ENCODE measurements around the gene LDLRAD4. TPM values are rescaled to one million over a fixed set of nuclear protein-coding genes. Genes with fewer than 3 reads are reported as not detected.
A peak's percentile ranks its signal among the peaks of the same experiment; 100 is the strongest.

Gene LDLRAD4
- total RNA-seq, 1 experiment from 2014 or later: 15.5 TPM

- DNase-seq (ENCODE audit: low read depth, low spot score): no peak
- in situ Hi-C loops (cut with HindIII; ENCODE audit: low pct_unique_long_range_greater_than_20kb, low sequenced_read_pairs): no loop called here
Observed at GRCh38 chr18:13387855-13388548, 169.4 kb downstream of the LDLRAD4 start.

- in situ Hi-C loops (cut with HindIII; ENCODE audit: low pct_unique_long_range_greater_than_20kb, low sequenced_read_pairs): no loop called here
- DNase-seq (ENCODE audit: low read depth, low spot score): no peak
Observed at GRCh38 chr18:13388586-13389490, 170.3 kb downstream of the LDLRAD4 start.

- DNase-seq (ENCODE audit: low read depth, low spot score): no peak
- in situ Hi-C loops (cut with HindIII; ENCODE audit: low pct_unique_long_range_greater_than_20kb, low sequenced_read_pairs): no loop called here
Observed at GRCh38 chr18:13389491-13390131, 171.1 kb downstream of the LDLRAD4 start.

GRCh38 chr18:13390196-13390595 is 171.6 kb downstream of the LDLRAD4 start:
- no peak for DNase-seq (ENCODE audit: low read depth, low spot score)

GRCh38 chr18:13390711-13391110 is 172.2 kb downstream of the LDLRAD4 start:
- in situ Hi-C loops (cut with HindIII; ENCODE audit: low pct_unique_long_range_greater_than_20kb, low sequenced_read_pairs): no loop called here
- DNase-seq (ENCODE audit: low read depth, low spot score): no peak

More at GRCh38 chr18:13390196-13390595, 171.6 kb downstream of the LDLRAD4 start:
- in situ Hi-C loops (cut with HindIII; ENCODE audit: low pct_unique_long_range_greater_than_20kb, low sequenced_read_pairs): no loop called here

- in situ Hi-C loops (cut with HindIII; ENCODE audit: low pct_unique_long_range_greater_than_20kb, low sequenced_read_pairs): no loop called here
Observed at GRCh38 chr18:13392029-13392750, 173.6 kb downstream of the LDLRAD4 start.

GRCh38 chr18:13392899-13393298 is 174.3 kb downstream of the LDLRAD4 start:
- DNase-seq (ENCODE audit: low read depth, low spot score): no peak
- in situ Hi-C loops (cut with HindIII; ENCODE audit: low pct_unique_long_range_greater_than_20kb, low sequenced_read_pairs): no loop called here

More at GRCh38 chr18:13392029-13392750, 173.6 kb downstream of the LDLRAD4 start:
- DNase-seq (ENCODE audit: low read depth, low spot score): no peak

- in situ Hi-C loops (cut with HindIII; ENCODE audit: low pct_unique_long_range_greater_than_20kb, low sequenced_read_pairs): no loop called here
- no peak for DNase-seq (ENCODE audit: low read depth, low spot score)
Observed at GRCh38 chr18:13393338-13393737, 174.8 kb downstream of the LDLRAD4 start.

- in situ Hi-C loops (cut with HindIII; ENCODE audit: low pct_unique_long_range_greater_than_20kb, low sequenced_read_pairs): no loop called here
- DNase-seq (ENCODE audit: low read depth, low spot score): peak; percentile 67
Observed at GRCh38 chr18:13394801-13395200, 176.2 kb downstream of the LDLRAD4 start.

- DNase-seq (ENCODE audit: low read depth, low spot score): no peak
- in situ Hi-C loops (cut with HindIII; ENCODE audit: low pct_unique_long_range_greater_than_20kb, low sequenced_read_pairs): no loop called here
Observed at GRCh38 chr18:13395577-13395976, 177.0 kb downstream of the LDLRAD4 start.

- DNase-seq (ENCODE audit: low read depth, low spot score): no peak
- in situ Hi-C loops (cut with HindIII; ENCODE audit: low pct_unique_long_range_greater_than_20kb, low sequenced_read_pairs): no loop called here
Observed at GRCh38 chr18:13397504-13398163, 179.1 kb downstream of the LDLRAD4 start.

- in situ Hi-C loops (cut with HindIII; ENCODE audit: low pct_unique_long_range_greater_than_20kb, low sequenced_read_pairs): no loop called here
- DNase-seq (ENCODE audit: low read depth, low spot score): no peak
Observed at GRCh38 chr18:13398631-13399030, 180.1 kb downstream of the LDLRAD4 start.

- DNase-seq (ENCODE audit: low read depth, low spot score): no peak
- in situ Hi-C loops (cut with HindIII; ENCODE audit: low pct_unique_long_range_greater_than_20kb, low sequenced_read_pairs): no loop called here
Observed at GRCh38 chr18:13399511-13399910, 181.0 kb downstream of the LDLRAD4 start.

GRCh38 chr18:13400636-13401315 is 182.2 kb downstream of the LDLRAD4 start:
- in situ Hi-C loops (cut with HindIII; ENCODE audit: low pct_unique_long_range_greater_than_20kb, low sequenced_read_pairs): no loop called here
- no peak for DNase-seq (ENCODE audit: low read depth, low spot score)

GRCh38 chr18:13401404-13401803 is 182.8 kb downstream of the LDLRAD4 start:
- in situ Hi-C loops (cut with HindIII; ENCODE audit: low pct_unique_long_range_greater_than_20kb, low sequenced_read_pairs): no loop called here
- no peak for DNase-seq (ENCODE audit: low read depth, low spot score)

GRCh38 chr18:13401826-13402225 is 183.3 kb downstream of the LDLRAD4 start:
- no peak for DNase-seq (ENCODE audit: low read depth, low spot score)
- in situ Hi-C loops (cut with HindIII; ENCODE audit: low pct_unique_long_range_greater_than_20kb, low sequenced_read_pairs): no loop called here

Data from SK-MEL-5 (cell line).